Stomach (tissue), 9 donors: ENCODE measurements around the gene SLC17A5. TPM values are rescaled to one million over a fixed set of nuclear protein-coding genes. Genes with fewer than 3 reads are reported as not detected.
"Not testable (repeated sequence)": the region's sequence is repeated elsewhere in the genome, so short reads cannot be mapped to it uniquely, and the experiment has no call there.

ENCODE experiments used
- DNase-seq, 2 donors: peaks; one replicate each; pipeline versions ENCODE4 v3.0.0 to v3.0.0-alpha.2; 2013 to 2019
- H3K27ac ChIP-seq, 5 donors: fragments of 200-600 bp in 4 of 5; sonication (generic) in 4 of 5; one replicate each; pipeline ENCODE4 v1.5.1; 2013 to 2019; ENCODE audit warnings: mild to moderate bottlenecking in 1 of 5, moderate library complexity in 1 of 5
- H3K27me3 ChIP-seq, 3 donors: fragments of 200-600 bp; sonication (generic); one replicate each; pipeline ENCODE4 v1.5.1; 2017 to 2019; ENCODE audit warnings: mixed run types in 1 of 3
- H3K36me3 ChIP-seq, 4 donors: fragments of 200-600 bp; sonication (generic); 1 replicate in 3 of 4; 2 replicates in 1 of 4; pipeline ENCODE4 v1.5.1; 2016 to 2019
- H3K4me1 ChIP-seq, 4 donors: fragments of 200-600 bp; sonication (generic); one replicate each; pipeline ENCODE4 v1.5.1; 2016 to 2019
- H3K4me3 ChIP-seq, 4 donors: fragments of 200-600 bp; sonication (generic) in 3 of 4; one replicate each; pipeline ENCODE4 v1.5.1; 2016 to 2019; ENCODE audit warnings: mild to moderate bottlenecking in 1 of 4
- H3K9me3 ChIP-seq, 4 donors: fragments of 200-600 bp; sonication (generic); one replicate each; pipeline ENCODE4 v1.5.1; 2016 to 2019
- CTCF ChIP-seq, 7 experiments: fragments of 450-650 bp in 4 of 7; fragments of 200-600 bp in 3 of 7; sonication (generic) in 3 of 7; IDR thresholded peaks; one replicate each; pipeline ENCODE4 v1.5.1; 2016 to 2019; ENCODE audit warnings: antibody characterized with exemption in 7 of 7, control low read depth in 2 of 7, mild to moderate bottlenecking in 1 of 7
- EP300 ChIP-seq: sonication (generic); formaldehyde crosslinking; IDR thresholded peaks from one replicate; pipeline ENCODE4 v1.6.1; 2017; ENCODE audit warnings: antibody characterized with exemption
- POLR2A ChIP-seq, 4 donors: fragments of 450-650 bp; IDR thresholded peaks; one replicate each; pipeline ENCODE4 v1.6.1; 2016; ENCODE audit warnings: antibody characterized with exemption in 4 of 4, control low read depth in 2 of 4, mild to moderate bottlenecking in 1 of 4, moderate library complexity in 1 of 4
- POLR2AphosphoS5 ChIP-seq, 3 donors: sonication (generic); formaldehyde crosslinking; IDR thresholded peaks; one replicate each; pipeline ENCODE4 v1.6.1; 2016; ENCODE audit warnings: antibody characterized with exemption in 3 of 3
- WGBS, 5 donors: extraction: QIAGEN DNeasy Blood & Tissue Kit in 3 of 5; methylation state at CpG; one replicate each; pipeline versions ENCODE4 v1.1.5 to v1.1.7; 2013 to 2018; 5-methylcytosine and 5-hydroxymethylcytosine counted together
- intact Hi-C: fragments of 100-400 bp; cut with DNase I; formaldehyde crosslinking; loops from one replicate; pipeline ENCODE4 v1.15.1; 2023; ENCODE audit warnings: low total_unique reads
- polyA plus RNA-seq, 3 donors: library from polyadenylated mRNA; stranded (reverse); fragments of 200-250 nt; gene quantifications; one replicate each; pipeline ENCODE4 v1.2.3, GENCODE V29; 2013
- total RNA-seq, 5 donors: library from RNA; depleted of rRNA; stranded (reverse); fragments of >200 nt; gene quantifications; one replicate each; pipeline versions ENCODE4 v1.1.0 to v1.2.3, GENCODE V29; 2014 to 2016
- donor health status: healthy with polysubstance abuse.
- donor health status: Bipolar disorder and iron deficiency.
- donor health status: healthy.

The SLC17A5 gene
- total and polyA plus RNA-seq, 8 donors = 2.3 to 53.4 (median 8.8) TPM

GRCh38 chr6:73631849-73632248 lies 21.9 kb downstream of the SLC17A5 start:
- intact Hi-C loops = no loop called here
- TF ChIP-seq POLR2A (IDR thresholded peaks at IDR 0.05) (no peak), POLR2AphosphoS5 (IDR thresholded peaks at IDR 0.05) (no peak), CTCF (IDR thresholded peaks at IDR 0.05) (no peak), EP300 (no peak)
- WGBS, 5 donors = 87 to 97% (median 95%) methylated on average over 5 of the region's 5 CpGs
- H3K27ac ChIP-seq = no peak overlapping the region
- no peak overlapping the region for H3K4me3 ChIP-seq
- DNase-seq = no peak
- H3K4me1 ChIP-seq = peaks cover 0 to 5% (median 0%) of the 10 kb centered on the region in 4 donors
- no peaks in the 10 kb centered on the region for H3K27me3 ChIP-seq
- no peaks in the 10 kb centered on the region for H3K9me3 ChIP-seq
- H3K36me3 ChIP-seq = peaks cover 24 to 95% (median 92%) of the 10 kb centered on the region in 4 donors

GRCh38 chr6:73630401-73630800 lies 23.4 kb downstream of the SLC17A5 start:
- no peak overlapping the region for H3K27ac ChIP-seq
- H3K36me3 ChIP-seq = peaks cover 24 to 97% (median 91%) of the 10 kb centered on the region in 4 donors
- no peaks in the 10 kb centered on the region for H3K9me3 ChIP-seq
- WGBS, 5 donors = 72 to 91% (median 86%) methylated on average over 4 of the region's 4 CpGs
- TF ChIP-seq POLR2A (IDR thresholded peaks at IDR 0.05) (no peak), EP300 (no peak), POLR2AphosphoS5 (IDR thresholded peaks at IDR 0.05) (no peak), CTCF (IDR thresholded peaks at IDR 0.05) (no peak)
- H3K4me1 ChIP-seq = no peaks in the 10 kb centered on the region
- no peak overlapping the region for H3K4me3 ChIP-seq
- no peak for DNase-seq
- no peaks in the 10 kb centered on the region for H3K27me3 ChIP-seq
- intact Hi-C loops = no loop called here

GRCh38 chr6:73624896-73625295 lies 28.9 kb downstream of the SLC17A5 start:
- H3K27me3 ChIP-seq = no peaks in the 10 kb centered on the region
- intact Hi-C loops = no loop called here
- DNase-seq = no peak
- H3K36me3 ChIP-seq = peaks cover 6 to 84% (median 73%) of the 10 kb centered on the region in 4 donors
- H3K4me1 ChIP-seq = no peaks in the 10 kb centered on the region
- H3K9me3 ChIP-seq = no peaks in the 10 kb centered on the region
- H3K4me3 ChIP-seq = no peak overlapping the region
- no peak for TF ChIP-seq EP300
- no peak for TF ChIP-seq CTCF (IDR thresholded peaks at IDR 0.05)
- TF ChIP-seq POLR2A (IDR thresholded peaks at IDR 0.05) = no peak
- TF ChIP-seq POLR2AphosphoS5 (IDR thresholded peaks at IDR 0.05) = no peak
- no peak overlapping the region for H3K27ac ChIP-seq
- 83 to 97% (median 97%) methylated on average over 4 of the region's 4 CpGs for WGBS, 5 donors

DNA sequence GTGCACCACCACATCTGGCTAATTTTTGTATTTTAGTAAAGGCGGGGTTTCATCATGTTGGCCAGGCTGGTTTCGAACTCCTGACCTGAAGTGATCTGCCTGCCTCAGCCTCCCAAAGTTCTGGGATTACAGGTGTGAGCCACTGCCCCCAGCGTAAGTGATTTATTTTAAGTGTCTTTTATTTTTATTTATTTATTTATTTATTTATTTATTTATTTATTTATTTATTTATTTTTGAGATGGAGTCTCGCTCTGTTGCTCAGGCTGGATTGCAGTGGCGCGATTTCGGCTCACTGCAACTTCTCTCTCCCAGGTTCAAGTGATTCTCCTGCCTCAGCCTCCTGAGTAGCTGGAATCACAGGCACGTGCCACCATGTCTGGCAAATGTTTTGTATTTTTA lies 30.3 kb downstream of the SLC17A5 start:
- H3K36me3 ChIP-seq = peaks cover 0 to 80% (median 69%) of the 10 kb centered on the region in 4 donors
- intact Hi-C loops, H3K4me3 ChIP-seq: not testable (repeated sequence)

DNA sequence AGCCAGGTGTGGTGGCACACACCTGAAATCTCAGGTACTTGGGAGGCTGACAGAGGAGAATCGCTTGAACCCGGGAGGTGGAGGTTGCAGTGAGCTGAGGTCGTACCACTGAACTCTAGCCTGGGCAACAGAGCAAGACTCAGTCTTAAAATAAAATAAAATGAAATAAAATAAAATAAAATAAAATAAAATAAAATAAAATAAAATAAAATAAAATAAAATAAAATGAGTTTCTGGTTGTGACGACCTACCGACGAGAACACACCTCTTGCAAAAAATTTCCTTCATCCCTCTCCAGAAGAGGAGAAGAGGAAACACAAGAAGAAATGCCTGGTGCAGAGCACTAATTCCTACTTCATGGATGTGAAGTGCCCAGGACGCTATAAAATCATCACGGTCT lies 35.7 kb downstream of the SLC17A5 start:
- H3K4me3 ChIP-seq, H3K9me3 ChIP-seq, DNase-seq, H3K27me3 ChIP-seq, H3K4me1 ChIP-seq, H3K27ac ChIP-seq, intact Hi-C loops: not testable (repeated sequence)
- 90 to 97% (median 94%) methylated on average over 8 of the region's 8 CpGs for WGBS, 5 donors
- peaks cover 8 to 75% (median 69%) of the 10 kb centered on the region in 4 donors for H3K36me3 ChIP-seq

More for the DNA sequence above, 30.3 kb downstream of the SLC17A5 start:
- H3K4me1 ChIP-seq, H3K27me3 ChIP-seq, DNase-seq, H3K9me3 ChIP-seq, H3K27ac ChIP-seq: not testable (repeated sequence)
- WGBS, 5 donors = 95 to 99% (median 97%) methylated on average over 8 of the region's 8 CpGs
